Loucy (cell line): Measurements from ENCODE around the gene PJA2.

Experiments used
- H2AFZ ChIP-seq: fragments of 200-600 bp; sonication (generic); 2 replicates; pipeline ENCODE4 v1.6.0; 2016; ENCODE audit warnings: antibody characterized with exemption, mild to moderate bottlenecking, low read length, moderate library complexity
- H3F3A ChIP-seq: fragments of 200-600 bp; 2 replicates; pipeline ENCODE4 v1.6.0; 2016; ENCODE audit warnings: antibody characterized with exemption, low read depth, mild to moderate bottlenecking
- H3K27me3 ChIP-seq: fragments of 200-600 bp; sonication (generic); 2 replicates; pipeline ENCODE4 v1.6.1; 2014; ENCODE audit warnings: low read length, mild to moderate bottlenecking; ENCODE audit not compliant: insufficient read depth, poor library complexity, severe bottlenecking
- H3K36me3 ChIP-seq: fragments of 200-600 bp; sonication (generic); 2 replicates; pipeline ENCODE4 v1.6.1; 2016; ENCODE audit warnings: low read length; ENCODE audit not compliant: insufficient read depth
- H3K4me1 ChIP-seq: fragments of 200-600 bp; sonication (generic); 2 replicates; pipeline ENCODE4 v1.5.1; 2014; ENCODE audit warnings: low read length, mild to moderate bottlenecking; ENCODE audit not compliant: insufficient read depth, poor library complexity, severe bottlenecking
- H3K4me2 ChIP-seq: fragments of 200-600 bp; sonication (generic); 2 replicates; pipeline ENCODE4 v1.6.0; 2014; ENCODE audit warnings: antibody characterized with exemption, low read length, low read depth, mild to moderate bottlenecking; ENCODE audit not compliant: poor library complexity, severe bottlenecking
- H3K4me3 ChIP-seq: fragments of 200-600 bp; sonication (generic); 2 replicates; pipeline ENCODE4 v1.5.1; 2014; ENCODE audit warnings: low read length, mild to moderate bottlenecking, mixed read lengths; ENCODE audit not compliant: poor library complexity, severe bottlenecking
- H3K79me2 ChIP-seq: fragments of 200-600 bp; sonication (generic); 2 replicates; pipeline ENCODE4 v1.6.1; 2014; ENCODE audit warnings: low read length; ENCODE audit not compliant: insufficient read depth
- H3K9ac ChIP-seq: fragments of 200-600 bp; sonication (generic); 2 replicates; pipeline ENCODE4 v1.6.0; 2014; ENCODE audit warnings: mild to moderate bottlenecking, low read depth, low read length, moderate library complexity; ENCODE audit not compliant: poor library complexity, severe bottlenecking
- H3K9me2 ChIP-seq: fragments of 200-600 bp; sonication (generic); replicated peaks from 2 replicates; pipeline ENCODE4 v1.6.1; 2016; ENCODE audit warnings: low read depth, low read length, mixed read lengths
- H3K9me3 ChIP-seq: fragments of 200-600 bp; sonication (generic); 2 replicates; pipeline ENCODE4 v1.6.1; 2014; ENCODE audit warnings: mild to moderate bottlenecking, antibody characterized with exemption, low read length, low read depth; ENCODE audit not compliant: insufficient read depth
- H4K20me1 ChIP-seq: fragments of 200-600 bp; sonication (generic); 2 replicates; pipeline ENCODE4 v1.6.0; 2014; ENCODE audit warnings: antibody characterized with exemption, low read length, mild to moderate bottlenecking; ENCODE audit not compliant: insufficient read depth, poor library complexity, severe bottlenecking
- CTCF ChIP-seq: fragments of 200-600 bp; sonication (generic); conservative IDR thresholded peaks from 2 replicates; pipeline ENCODE4 v1.5.1; 2014; ENCODE audit warnings: mild to moderate bottlenecking, antibody characterized with exemption, low read length
- EZH2phosphoT487 ChIP-seq: fragments of 200-600 bp; IDR thresholded peaks from 2 replicates; pipeline ENCODE4 v1.6.1; 2018; ENCODE audit warnings: antibody characterized with exemption, mild to moderate bottlenecking, moderate library complexity, borderline replicate concordance

Gene PJA2

GRCh38 chr5:109408991-109409843 lies 557 bp downstream of the PJA2 start:
- Histone ChIP-seq H3K4me2 (peak overlapping the region; percentile 94), H3K36me3 (no peaks in the 10 kb centered on the region), H3K27me3 (no peaks in the 10 kb centered on the region), H3K79me2 (peaks cover 46% of the 10 kb centered on the region), H3K9me2 (no peaks in the 10 kb centered on the region), H3K9ac (peak overlapping the region; percentile 84), H2AFZ (peak overlapping the region; percentile 70; the same call in 1 of the 2 replicates), H3K9me3 (no peaks in the 10 kb centered on the region), H3K4me1 (peaks cover 37% of the 10 kb centered on the region), H3K4me3 (peak overlapping the region; percentile 85), H4K20me1 (peaks cover 43% of the 10 kb centered on the region), H3F3A (peaks cover 3% of the 10 kb centered on the region; the same call in 1 of the 2 replicates)
- no peak for TF ChIP-seq EZH2phosphoT487
- TF ChIP-seq CTCF, result no peak

- H3K4me3 ChIP-seq, result peak overlapping the region; percentile 85
- peak overlapping the region; percentile 94 for H3K4me2 ChIP-seq
- peaks cover 3% of the 10 kb centered on the region; the same call in 1 of the 2 replicates for H3F3A ChIP-seq
- peaks cover 59% of the 10 kb centered on the region for H3K79me2 ChIP-seq
- H3K9me3 ChIP-seq, result no peaks in the 10 kb centered on the region
- H3K9me2 ChIP-seq, result no peaks in the 10 kb centered on the region
- no peaks in the 10 kb centered on the region for H3K36me3 ChIP-seq
- no peak for TF ChIP-seq EZH2phosphoT487
- no peak for TF ChIP-seq CTCF
- H2AFZ ChIP-seq, result no peak overlapping the region
- H3K9ac ChIP-seq, result peak overlapping the region; percentile 84
- peaks cover 49% of the 10 kb centered on the region for H4K20me1 ChIP-seq
- H3K27me3 ChIP-seq, result no peaks in the 10 kb centered on the region
- peaks cover 30% of the 10 kb centered on the region for H3K4me1 ChIP-seq
Observed at GRCh38 chr5:109407913-109408312, 1.9 kb downstream of the PJA2 start.

GRCh38 chr5:109406719-109407118 lies 3.1 kb downstream of the PJA2 start:
- Histone ChIP-seq H3K9ac (peak overlapping the region; percentile 84), H3K79me2 (peaks cover 71% of the 10 kb centered on the region), H3K4me3 (peak overlapping the region; percentile 85), H2AFZ (no peak overlapping the region), H3K27me3 (no peaks in the 10 kb centered on the region), H3K36me3 (no peaks in the 10 kb centered on the region), H3K9me3 (no peaks in the 10 kb centered on the region), H3K9me2 (no peaks in the 10 kb centered on the region), H3F3A (peaks cover 3% of the 10 kb centered on the region; the same call in 1 of the 2 replicates), H3K4me1 (peaks cover 24% of the 10 kb centered on the region), H3K4me2 (peak overlapping the region; percentile 94), H4K20me1 (peaks cover 60% of the 10 kb centered on the region)
- TF ChIP-seq CTCF, result no peak
